Activated CD4-positive, alpha-beta T cell treated with anti-CD3 and anti-CD28 coated beads, Interleukin-2, amount 50 U/mL, for 4 hours (primary cell): ENCODE measurements around the gene POLR2A.

ENCODE experiments used
- DNase-seq, 2 experiments: peaks; one replicate each; pipeline ENCODE4 v3.0.0-alpha.2; 2020

POLR2A gene

DNA sequence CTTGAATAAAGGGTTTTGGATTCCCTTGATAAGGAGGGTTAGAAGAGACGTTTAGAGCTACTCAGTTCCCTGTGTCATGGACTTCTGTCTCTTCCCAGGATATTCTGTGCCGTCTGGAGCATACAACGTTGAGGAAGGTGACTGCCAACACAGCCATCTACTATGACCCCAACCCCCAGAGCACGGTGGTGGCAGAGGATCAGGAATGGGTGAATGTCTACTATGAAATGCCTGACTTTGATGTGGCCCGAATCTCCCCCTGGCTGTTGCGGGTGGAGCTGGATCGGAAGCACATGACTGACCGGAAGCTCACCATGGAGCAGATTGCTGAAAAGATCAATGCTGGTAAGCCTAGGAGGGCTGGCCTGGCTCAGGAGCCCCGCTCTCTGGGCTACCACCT lies 24.7 kb downstream of the POLR2A start:
- no peak for DNase-seq

GRCh38 chr17:7509937-7510336 lies 25.8 kb downstream of the POLR2A start:
- DNase-seq, result no peak

DNA sequence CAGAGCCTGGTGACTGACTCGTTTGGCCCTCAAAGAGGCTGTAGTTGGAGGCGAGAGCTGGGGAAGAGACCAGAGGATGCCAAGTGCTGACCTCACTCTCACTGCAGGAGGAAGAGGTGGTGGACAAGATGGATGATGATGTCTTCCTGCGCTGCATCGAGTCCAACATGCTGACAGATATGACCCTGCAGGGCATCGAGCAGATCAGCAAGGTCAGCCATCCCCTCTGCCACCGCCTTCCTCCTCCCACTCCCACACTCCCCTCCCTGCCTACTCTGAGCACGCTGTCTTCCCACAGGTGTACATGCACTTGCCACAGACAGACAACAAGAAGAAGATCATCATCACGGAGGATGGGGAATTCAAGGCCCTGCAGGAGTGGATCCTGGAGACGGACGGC lies 26.9 kb downstream of the POLR2A start:
- DNase-seq, result no peak

DNA sequence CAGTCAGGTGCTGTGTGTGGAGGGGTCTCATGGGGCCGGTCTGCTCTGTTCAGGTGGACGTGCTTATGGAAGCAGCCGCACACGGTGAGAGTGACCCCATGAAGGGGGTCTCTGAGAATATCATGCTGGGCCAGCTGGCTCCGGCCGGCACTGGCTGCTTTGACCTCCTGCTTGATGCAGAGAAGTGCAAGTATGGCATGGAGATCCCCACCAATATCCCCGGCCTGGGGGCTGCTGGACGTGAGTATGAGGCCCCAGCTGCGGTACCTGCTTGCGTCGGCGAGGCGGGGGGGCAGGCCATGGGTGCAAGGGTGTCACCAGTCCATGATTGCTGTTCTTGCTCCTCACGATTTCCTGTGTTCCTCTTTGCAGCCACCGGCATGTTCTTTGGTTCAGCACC lies 27.9 kb downstream of the POLR2A start:
- no peak for DNase-seq

DNA sequence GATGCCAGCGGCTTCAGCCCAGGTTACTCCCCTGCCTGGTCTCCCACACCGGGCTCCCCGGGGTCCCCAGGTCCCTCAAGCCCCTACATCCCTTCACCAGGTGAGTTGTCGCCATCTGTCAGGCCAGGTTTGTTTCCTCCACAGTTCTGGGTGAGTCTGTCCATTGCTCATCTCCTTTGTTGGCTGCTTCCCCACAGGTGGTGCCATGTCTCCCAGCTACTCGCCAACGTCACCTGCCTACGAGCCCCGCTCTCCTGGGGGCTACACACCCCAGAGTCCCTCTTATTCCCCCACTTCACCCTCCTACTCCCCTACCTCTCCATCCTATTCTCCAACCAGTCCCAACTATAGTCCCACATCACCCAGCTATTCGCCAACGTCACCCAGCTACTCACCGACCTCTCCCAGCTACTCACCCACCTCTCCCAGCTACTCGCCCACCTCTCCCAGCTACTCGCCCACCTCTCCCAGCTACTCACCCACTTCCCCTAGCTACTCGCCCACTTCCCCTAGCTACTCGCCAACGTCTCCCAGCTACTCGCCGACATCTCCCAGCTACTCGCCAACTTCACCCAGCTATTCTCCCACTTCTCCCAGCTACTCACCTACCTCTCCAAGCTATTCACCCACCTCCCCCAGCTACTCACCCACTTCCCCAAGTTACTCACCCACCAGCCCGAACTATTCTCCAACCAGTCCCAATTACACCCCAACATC lies 28.8 kb downstream of the POLR2A start:
- DNase-seq, result no peak

DNA sequence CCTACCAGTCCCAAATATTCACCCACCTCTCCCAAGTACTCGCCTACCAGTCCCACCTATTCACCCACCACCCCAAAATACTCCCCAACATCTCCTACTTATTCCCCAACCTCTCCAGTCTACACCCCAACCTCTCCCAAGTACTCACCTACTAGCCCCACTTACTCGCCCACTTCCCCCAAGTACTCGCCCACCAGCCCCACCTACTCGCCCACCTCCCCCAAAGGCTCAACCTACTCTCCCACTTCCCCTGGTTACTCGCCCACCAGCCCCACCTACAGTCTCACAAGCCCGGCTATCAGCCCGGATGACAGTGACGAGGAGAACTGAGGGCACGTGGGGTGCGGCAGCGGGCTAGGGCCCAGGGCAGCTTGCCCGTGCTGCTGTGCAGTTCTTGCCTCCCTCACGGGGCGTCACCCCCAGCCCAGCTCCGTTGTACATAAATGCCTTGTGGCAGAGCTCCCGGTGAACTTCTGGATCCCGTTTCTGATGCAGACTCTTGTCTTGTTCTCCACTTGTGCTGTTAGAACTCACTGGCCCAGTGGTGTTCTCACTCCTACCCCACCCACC lies 29.8 kb downstream of the POLR2A start:
- DNase-seq, result no peak

GRCh38 chr17:7515911-7516610 lies 31.9 kb downstream of the POLR2A start:
- DNase-seq, result no peak

DNA sequence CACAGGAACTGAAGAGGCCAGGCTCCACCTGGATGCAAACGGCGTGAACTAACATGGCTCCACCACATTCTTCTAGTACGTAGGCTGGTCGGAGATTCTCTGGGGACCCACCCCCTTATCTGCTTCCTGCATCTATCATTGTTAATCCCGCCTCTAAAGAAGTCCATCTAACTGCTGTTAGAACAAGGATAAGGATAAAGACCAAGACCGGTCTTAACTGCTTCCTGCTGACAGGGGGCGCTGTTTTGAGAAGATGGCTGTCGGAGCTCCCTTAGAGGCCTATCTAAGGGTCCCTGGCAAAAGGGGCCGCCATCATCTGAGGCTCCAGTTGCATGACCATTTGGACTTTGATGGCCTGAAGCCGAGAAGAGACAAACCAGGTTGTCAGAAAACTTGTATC lies 38.9 kb downstream of the POLR2A start:
- DNase-seq, result peak; percentile 47 to 48

- DNase-seq, result no peak
Measured at GRCh38 chr17:7528842-7529241, 44.7 kb downstream of the POLR2A start.

DNA sequence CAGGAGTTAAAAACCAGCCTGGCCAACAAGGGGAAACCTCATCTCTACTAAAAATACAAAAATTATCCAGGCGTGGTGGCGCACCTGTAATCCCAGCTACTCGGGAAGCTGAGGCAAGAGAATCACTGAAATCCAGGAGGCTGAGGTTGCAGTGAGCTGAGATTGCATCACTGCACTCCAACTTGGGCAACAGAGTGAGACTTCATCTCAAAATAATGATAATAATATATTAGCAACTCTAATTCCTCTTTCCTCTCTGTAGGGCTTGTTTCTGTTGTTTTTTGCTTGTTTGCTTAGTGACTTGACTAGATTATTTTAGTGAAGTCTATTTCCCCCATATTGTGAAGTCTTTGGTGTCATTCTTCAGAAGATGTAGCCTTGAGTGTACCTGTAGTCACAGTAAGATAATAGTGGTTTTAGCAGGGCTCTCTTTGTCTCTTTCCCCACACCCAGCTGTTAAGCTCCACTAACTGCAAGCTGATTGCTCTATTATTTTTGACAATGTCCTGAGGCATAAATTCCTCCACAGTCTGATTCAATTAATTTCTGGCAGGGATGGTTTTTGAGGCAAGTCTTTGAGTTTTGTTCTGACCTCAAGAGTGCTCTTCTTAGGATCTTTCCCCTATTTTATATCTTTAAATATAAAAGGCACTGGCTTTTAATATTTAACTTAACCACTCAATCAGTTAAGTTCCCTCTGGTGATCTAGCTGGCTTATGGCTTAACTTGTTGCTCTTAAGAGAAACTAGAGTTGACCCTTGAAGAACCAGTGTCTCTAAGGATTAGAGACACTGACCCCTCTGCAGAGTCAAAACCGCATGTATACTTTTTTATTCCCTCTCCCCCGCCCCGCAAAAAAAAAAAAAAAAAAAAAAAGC lies 46.1 kb downstream of the POLR2A start:
- DNase-seq, result no peak

DNA sequence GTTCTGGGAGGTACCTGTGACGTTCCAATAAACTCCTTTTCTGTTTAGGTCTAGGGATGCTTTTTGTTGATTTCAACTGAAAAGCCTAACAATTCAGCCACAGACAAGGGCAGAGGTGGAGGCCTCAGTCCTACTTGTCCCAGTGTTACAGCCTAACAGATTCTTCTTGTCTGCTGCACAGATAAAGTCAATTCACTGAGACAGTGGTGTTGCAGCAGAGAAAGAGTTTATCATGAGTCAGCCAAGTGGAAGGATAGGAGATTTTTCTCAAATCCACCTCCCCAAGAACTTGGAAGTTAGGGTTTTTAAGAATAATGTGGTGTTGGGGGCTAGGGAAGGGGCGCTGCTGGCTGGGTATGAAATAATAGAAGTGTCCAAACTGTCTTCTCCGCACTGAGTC lies 53.9 kb downstream of the POLR2A start:
- DNase-seq, result no peak

DNA sequence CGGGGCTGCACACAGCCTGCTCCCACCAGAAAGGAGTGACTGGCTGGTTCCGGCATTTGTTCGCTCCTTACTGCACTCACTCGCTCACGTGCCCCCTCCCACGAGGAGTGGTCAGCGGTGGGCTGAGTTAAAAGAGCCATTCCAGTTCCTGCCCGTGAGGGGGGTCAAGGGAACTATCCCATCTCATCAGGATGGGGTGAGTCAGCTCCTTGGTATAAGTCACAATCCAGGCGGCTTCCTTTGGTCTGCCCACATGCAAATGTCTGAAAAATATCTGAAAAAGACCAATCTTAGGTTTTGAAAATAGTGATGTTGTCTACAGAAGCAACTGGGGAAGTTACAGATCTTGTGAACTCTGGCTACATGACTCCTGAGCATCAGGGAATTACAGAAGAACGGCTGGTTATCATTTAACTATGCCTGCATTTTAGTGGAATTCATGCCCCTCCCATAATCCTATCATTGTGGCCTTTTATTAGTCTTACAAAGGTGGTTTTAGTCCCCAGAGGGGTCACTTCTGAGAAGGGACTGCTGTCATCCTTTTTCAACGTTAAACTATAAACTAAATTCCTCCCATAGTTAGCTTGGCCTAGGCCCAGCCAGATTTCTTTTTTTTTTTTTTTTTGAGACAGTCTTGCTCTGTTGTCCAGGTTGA lies 54.9 kb downstream of the POLR2A start:
- no peak for DNase-seq

DNA sequence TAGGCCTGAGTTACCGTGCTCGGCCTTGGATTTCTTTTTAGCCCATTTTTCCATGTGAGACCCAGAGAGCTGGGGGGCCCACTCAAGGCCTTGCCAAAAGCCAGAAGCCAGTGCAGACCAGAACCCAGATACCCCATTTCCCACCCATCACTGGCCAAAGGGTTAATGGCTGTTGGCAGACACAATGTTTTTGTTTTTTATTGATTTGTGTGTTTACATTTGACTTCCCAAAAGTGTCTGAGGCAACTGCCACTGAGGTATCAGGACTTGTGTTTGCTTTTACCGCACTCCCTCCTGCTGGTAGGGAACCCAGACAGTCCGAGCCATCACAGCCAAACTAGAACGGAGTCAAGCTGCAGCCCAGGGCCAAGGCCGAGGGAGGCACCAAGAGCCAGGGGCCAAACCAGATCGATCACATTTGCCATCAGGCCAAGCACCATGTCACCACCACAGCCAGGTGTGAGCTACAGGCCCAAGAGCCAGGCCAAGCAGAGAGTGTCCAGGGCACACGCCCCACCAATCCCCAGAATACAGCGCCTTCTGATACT lies 57.0 kb downstream of the POLR2A start:
- DNase-seq, result no peak

DNA sequence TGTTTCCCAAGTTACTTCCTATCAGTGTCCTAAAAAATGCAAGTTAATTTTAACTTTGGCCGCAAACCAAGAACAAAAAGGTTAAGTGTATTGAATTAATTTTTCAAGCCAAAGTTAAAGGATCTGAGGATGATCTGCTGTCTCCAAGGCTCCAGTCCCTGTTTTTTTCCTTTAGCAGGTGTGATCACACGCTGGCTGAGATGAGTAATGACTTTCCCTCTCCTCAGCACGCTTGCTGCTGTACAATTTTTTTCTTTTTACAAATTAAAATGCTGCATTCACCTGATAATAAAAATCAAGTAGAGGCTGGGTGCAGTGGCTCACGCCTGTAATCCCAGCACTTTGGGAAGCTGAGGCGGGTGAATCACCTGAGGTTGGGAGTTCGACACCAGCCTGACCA lies 60.7 kb downstream of the POLR2A start:
- DNase-seq, result no peak

- DNase-seq, result peak; percentile 35
Measured at GRCh38 chr17:7548585-7549400, 64.6 kb downstream of the POLR2A start, which contains the start of gene TNFSF12. Gene TNFSF12, plus strand, starts transcription at chr17:7549058. Its CDS starts 96 bp downstream, at chr17:7549154.
